NCI-H2227 treated with DMSO at 0.1 percent for 48 hours (cell line): ENCODE results near the gene MBL2.

Source experiments
- DNase-seq: peaks from one replicate; lab custom pipeline; 2025; lab: John Stamatoyannopoulos, UW

Gene MBL2

DNA sequence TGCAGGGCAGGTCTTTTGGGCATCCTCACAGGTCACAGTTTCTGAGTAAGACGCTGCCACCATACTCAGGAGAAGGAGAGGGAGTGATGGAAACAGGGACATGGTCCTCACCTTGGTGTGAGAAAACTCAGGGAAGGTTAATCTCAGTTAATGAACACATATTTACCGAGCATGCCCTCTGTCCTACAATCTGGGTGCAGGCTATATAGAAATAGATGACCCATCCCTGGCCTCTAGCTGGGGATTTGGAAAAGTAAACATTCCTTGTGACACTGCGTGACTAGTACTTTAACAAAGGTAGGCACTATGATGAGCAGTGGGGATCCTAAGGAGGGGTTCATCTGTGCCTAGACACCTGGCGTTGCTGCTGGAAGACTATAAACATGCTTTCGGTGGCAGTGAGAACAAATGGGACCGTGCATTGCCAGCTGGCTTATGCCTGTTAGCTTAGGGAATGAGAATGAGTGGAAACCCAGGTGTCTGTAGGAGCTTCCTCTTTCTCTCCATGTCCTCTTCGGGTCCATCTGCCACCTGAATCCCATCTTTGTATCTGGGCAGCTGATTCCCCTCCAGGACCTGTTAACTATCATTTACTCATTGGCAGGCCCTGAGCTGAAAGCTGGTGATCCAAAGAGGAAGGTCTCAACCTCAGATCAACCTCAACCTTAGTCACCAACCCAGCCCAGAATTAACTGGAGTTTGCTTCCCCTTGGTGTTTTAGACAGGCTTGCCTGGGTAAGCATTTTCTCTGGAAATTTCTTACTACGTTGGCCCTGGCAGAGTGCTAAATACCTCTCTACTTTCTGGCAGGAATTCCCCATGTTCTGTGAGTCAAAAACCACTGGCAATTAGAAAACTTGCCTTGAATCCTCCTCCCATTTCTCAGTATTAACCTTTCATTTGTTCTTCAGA, 794 bp downstream of the MBL2 start:
- DNase-seq = no peak

DNA sequence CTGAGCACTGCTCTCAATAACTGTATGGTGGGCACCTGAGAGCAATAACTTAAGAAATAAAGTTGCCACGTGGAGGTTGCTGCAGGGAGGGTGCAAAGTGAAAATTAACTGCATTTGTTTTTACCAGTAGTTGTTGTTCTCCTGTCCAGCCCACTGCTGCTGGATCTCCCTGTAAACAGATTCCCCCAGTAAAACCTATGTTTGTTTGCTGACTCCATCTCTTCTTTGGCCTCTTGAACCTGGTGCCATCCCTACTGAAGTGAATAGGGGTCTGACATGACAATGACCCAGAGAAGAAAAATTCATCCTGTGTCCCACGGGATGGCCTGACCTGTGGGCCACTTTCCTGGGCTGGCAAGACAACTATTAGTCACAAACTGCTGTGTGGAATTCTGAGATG, 1.7 kb downstream of the MBL2 start:
- DNase-seq = no peak

DNA sequence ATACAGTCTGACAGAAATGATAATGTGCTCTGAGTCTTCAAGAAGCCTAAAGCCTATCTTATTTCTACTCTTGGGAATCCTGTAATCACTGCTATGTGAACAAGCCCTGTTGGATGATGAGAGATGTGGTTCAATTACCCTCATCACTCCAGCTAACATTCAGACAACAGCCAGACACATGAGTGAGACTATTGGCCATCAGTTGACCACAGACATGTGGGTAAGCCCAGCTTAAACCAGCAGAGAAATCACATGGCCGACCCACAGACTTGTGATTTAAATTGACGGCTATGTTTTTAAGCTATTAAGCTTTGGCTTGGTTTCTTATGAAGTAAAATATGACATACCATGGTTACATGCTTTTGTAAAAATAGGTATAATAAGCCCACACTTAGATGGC, 2.6 kb downstream of the MBL2 start:
- DNase-seq = no peak

DNA sequence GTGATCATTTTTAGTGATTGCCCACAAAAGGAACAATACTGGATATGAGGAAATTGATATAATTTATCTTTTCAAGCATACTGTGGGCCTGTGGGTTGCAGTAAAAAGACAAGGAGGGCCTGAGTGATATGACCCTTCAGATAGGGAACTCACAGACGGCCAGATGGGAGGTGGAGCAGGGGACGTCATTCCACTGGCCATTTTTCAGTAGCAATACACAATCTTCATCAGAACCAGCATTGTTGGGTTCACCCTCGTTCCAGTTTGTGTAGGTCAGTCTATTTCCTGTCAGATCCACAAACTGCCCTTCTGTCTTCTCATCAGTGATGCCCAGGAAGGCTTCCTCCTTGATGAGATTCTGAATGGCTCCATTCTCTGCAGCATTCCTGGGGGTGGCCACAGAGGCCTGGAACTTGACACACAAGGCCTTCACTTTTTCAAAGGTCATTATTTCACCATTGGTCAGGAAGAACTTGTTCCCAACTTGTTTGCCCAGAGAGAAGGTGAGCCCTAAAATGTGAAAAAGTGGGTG, 4.5 kb downstream of the MBL2 start:
- DNase-seq = no peak

DNA sequence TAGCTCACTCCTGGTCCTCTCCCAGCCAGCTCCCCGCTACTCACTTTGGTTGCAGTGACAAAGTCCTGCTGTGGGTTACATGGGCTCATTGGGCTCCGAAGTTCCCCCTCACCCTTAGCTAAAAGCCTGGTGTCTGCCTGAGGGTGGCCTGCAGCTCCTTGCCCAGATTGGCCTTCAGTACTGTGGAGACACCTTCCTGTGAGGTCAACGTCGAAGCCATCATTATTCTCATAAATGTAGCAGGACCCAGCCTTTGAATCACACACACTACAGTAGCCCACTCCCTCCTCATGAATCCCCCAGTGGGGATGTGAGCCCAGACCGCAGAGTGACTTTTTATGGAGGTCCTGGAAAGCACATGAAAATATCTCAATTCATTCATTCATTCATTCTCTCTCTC, 10.5 kb downstream of the MBL2 start:
- DNase-seq = no peak

DNA sequence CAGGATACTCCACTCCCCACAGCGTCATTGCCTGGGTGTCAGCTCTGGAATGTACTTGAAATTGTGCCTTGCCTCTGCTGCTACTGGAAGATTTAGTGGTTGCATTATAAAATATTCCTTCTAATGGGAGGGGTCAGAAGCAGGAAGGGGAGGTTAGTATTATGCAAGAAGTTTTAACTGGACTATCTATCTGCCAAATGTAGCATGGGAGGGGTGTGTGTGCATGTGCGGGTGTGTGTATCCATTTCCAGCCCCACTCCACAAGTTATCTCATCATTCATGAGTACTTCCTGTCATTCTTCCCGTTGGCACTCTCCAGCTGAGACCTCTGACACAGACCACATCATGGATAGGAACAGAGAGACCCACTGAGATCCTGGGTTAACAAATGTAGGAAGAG, 13.4 kb downstream of the MBL2 start:
- no peak for DNase-seq

DNA sequence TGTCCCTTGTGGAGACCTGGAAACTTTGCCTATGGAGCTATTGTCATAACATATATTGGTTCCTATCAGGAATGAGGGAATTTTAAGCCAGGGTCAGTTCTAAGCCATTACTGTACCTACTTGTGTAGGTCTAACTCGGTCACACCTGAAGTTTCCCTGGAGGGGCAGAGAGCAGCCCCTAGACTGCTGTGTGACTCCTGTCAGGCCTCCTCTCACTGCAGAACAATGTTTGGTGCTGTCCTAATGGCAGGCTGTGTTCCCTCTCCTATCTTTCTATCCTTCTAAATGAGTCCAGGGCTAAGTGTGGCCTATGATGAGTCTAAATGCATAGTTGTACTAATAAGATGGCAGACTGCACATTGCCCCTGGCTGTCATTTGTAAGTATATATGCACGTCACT, 14.2 kb downstream of the MBL2 start:
- no peak for DNase-seq

DNA sequence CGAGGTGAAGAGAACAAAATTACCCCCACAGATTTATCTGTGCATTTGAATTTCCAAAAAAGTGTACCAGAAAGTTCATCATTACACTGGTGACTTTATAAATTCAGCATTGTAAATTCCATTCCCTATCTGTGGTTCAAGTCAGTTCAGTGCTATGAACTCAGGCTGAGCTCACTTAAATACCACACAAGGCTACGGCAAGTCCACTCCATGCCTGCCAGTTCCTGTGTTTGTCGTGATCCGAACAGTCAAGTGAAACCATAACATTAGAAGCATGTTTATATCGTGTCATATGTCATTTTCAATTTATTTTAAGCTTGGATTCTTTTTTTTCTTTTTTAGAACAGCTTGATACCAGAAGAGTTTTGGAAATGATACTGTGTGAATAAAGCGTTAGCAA, 14.8 kb downstream of the MBL2 start:
- no peak for DNase-seq

DNA sequence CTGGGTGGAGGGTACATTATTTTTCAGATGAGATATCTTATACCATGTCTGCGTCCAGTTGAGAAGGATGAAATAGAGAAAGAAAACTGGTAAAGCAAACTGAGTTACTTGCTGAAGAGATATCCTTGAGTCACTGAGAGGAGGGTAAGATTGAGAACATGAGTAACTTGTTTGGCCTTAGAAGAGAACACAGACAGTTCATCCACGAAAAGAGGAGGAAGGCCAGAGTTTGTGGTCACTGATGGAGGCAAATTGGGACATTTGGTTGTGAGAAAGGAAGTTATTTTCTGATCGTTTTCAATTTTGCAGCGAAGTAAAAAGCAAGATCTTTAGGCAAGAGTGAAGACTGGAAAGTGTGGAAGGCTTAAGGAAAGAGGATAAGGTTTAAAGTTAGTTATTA, 15.6 kb downstream of the MBL2 start:
- no peak for DNase-seq

DNA sequence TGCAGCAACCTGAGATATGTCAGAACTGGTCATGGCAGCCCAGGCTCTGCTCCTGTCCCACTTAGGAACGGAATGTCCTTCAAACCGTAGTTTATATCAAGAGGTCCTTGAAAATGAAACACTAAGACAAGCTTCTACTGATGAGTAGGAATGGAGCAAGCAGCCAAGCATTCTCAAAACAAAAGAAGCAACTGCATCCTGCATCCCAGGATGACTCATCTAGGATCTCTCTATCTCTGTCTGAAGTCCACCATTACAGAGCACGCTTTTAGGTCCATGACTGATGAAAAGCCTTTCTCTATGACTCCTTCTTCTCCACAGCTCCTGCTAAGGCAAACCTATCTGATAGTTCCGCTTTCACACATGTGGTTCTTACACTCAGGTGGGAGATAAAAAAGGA, 16.3 kb downstream of the MBL2 start:
- DNase-seq = no peak

DNA sequence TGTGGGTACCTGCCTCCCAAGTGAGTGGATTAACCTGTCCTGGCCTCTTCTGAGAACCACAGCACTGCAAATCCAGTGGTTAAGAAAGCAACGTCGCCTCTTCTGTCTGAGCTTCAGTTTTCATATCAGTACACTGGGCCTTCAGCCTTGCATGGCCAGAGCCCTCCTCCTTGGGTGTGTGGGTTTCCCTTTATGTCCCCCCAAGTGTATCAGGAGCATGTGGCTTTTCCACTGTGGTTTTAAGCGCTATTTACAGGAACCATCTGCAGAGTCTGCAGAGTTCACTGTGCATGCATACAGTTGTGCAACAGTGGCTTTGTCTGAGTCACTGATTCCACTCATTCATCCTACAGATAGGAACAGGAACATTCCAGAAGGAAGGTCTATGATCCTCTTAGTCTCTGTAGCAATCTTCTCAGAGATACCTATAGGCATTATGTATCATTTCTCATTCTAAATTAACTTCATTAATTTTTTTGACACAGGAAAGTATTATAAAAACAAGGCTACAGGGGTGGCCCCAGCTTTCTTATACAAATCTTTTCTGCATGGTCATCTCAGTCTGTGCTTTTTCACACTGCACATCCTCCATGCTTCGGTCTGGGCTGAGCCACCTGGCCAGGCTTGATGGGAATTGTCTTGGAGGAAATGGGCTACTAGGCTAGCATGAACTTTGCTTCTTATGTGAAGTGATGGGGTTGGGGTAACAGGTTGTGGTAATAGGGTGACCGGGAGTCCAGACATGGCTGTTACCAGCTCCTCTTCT, 17.1 kb downstream of the MBL2 start:
- DNase-seq = no peak

DNA sequence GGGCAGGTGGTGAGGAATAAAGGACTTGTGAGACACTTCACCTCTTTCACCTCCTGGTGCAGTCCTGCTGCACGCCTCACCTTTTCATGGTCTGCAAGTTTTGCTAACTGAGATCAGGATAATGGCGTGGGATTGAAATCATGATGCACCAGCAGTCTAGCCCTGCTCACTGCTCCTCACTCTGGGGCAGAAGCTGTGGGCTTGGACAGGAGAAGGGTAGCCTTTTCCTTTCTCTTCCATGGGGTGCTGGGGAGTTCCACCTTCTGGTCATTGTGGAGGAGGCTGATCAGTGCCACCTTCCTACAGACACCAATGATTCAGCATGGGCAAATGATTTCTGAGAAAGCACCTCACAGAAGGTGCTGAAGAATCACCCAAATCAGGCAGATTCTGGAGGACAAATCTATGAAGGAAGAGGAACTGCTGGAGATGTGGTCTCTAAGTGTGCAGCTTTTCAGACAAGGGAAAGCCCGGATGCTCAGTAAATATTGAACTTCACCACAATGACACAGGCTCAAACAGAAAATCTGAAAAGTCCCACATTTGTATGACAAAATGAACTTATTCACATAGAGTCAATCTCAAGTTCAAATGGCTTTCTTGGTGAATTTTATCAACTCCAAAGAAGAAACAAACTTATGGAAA, 19.7 kb downstream of the MBL2 start:
- DNase-seq = no peak

DNA sequence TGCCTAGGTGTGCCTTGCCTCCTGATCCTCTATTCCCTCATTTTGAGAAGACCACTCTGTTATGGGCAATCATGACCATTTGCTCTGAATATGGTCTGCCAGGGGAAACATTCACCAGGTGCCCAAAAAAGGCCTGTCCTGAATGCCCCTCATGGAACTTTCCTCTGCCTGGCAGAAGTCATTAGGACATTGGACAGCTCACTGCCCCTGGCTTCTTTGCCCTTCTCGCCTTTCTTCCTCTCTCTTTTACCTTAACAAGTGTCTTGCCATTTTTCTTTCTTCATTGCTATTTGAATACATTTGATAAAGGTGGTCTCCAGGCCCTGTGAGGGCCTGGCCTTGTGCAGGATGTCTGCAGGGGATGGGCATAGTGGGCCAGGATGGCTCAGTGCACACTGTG, 20.3 kb downstream of the MBL2 start:
- no peak for DNase-seq

DNA sequence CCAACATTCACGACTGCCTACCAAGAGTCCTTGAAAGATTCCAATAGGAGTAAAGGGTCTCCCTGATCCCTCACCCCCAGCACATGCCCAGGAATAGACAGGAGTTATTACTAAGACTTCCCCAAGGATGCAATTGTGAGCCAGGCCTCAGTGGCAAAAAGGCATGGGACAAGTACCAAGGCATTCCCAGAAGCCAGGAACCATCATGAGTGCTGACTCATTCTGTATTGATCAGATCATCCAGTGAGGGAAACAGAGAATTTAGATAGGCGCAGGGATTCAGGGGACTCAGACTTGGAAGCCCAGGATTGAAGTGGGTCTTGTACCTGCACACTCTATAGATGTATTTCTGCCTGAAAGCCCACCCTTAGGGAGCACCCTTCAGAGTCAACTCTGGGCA, 21.2 kb downstream of the MBL2 start:
- DNase-seq = no peak

DNA sequence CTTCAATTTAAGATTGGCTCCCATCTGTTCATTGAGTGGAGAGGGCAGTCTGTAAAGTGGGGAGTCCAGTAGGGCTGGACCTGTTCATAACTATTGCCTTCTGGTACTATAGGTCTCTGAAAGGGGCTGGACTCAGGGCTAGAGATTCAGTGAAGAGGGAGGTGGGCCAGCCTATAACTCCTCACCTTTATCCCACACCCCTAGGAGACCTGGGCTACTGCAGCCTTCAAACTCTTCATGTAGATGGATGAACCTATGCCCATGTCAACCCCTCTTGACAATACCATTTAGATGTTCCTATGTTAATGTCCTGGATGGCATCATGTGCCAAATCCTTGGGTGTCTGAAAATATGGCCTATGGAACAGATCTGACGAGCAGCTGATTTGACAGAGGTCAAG, 22.0 kb downstream of the MBL2 start:
- no peak for DNase-seq

DNA sequence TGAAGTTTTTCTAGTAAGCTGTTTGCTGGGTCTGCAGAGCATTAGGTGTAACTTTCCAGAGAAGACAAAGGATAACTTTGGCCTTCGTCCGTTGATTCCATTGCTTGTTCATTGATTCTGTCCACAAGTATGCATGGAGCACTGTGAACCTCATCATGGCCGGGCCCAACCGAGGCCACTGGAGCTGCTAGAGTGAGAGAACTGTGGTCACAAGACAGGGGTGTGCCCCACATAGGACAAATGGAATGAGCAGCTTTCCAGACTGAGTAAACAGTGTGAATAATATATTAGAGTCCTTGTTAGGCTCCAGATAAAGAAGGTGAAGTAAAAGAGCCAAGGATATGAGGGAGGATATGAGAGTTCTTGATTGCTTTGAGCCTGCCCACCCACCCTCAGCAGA, 24.9 kb downstream of the MBL2 start:
- no peak for DNase-seq

DNA sequence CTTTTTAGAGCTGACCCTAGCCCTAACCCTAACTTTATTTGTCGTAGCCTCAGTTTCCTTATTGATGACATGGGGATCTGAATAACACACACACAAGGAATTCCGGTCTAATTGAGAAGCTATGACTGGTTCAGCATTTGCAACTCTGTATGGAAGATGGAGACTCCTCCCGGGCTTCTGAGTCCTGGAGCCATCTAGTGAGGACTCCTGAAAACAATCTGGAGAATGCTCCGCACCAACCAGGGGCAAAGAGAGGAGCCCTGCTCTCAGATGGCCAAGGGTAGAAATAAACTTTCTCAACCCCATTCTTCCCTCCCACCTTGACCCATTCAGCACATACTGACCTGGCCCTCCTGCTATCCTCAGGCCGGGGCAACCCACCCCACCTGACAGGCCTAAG, 26.4 kb downstream of the MBL2 start:
- no peak for DNase-seq

DNA sequence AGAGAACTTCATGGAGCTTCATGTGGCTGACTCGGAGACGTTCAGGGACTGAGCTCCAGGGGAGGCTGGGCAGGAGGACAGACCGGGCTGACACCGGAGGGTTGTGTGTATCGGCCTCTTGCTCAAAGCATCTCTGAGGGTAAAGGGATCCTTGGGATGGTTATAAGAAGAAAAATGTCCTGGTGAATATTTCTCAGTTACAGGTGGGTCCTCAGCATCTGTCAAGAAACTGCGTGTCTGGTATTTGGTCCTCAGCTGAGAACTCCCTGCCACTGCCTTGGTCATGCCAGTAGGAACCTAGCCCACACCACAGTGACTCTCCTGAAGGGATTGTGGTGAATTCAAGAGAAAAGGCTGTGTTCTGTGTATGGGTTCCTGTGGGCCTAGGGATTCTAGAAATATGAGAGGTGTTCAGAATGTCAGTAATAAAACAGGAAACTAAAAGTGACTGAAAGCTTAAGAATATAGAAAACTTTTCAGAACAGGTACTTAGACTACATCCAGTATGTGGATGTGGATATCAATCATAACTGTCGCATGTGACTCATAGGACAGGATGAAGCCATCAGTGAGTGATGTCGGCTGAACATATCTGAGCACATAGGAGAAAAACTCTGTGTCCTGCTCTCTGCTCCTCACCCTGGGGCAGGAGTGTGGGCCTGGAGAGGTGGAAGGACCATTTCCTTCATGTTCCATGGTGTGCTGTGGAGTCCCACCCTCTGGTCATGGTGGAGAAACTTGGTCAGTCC, 28.4 kb downstream of the MBL2 start:
- no peak for DNase-seq

DNA sequence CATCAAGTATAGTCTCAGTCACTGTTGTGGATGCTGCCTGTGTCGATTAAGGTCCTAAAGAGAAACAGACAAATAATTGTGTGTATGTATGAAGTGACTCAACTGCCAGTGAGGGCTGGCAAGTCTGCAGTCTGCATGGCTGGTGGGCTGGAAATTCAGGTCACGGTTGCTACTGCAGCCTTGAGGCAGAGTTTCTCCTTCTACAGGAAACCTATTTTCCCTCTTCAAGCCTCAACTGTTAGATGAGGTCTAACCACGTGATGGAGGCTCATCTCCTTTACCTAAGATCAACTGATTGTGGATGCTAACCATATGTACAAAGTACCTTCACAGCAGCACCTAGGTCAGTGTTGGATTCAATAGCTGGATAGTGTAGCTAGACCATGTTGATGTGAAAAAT, 29.9 kb downstream of the MBL2 start:
- no peak for DNase-seq

DNA sequence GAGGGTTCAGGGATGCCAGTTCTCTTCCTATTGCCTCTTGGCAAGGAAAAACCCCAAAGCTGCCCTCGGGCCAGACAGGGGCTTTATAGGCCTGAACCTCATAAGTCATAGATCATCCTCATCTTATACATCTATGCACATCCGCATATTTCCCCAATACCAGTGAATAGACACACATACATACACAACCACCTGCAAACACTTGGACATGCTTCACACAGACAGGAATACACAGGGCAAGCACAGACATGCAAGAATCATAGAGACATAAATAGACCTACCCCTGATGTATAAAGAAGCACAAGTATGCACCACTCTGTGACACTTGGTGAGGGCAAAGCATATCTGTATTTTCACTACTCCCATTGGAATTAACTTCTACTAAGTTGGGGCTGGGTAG, 30.7 kb downstream of the MBL2 start:
- no peak for DNase-seq

DNA sequence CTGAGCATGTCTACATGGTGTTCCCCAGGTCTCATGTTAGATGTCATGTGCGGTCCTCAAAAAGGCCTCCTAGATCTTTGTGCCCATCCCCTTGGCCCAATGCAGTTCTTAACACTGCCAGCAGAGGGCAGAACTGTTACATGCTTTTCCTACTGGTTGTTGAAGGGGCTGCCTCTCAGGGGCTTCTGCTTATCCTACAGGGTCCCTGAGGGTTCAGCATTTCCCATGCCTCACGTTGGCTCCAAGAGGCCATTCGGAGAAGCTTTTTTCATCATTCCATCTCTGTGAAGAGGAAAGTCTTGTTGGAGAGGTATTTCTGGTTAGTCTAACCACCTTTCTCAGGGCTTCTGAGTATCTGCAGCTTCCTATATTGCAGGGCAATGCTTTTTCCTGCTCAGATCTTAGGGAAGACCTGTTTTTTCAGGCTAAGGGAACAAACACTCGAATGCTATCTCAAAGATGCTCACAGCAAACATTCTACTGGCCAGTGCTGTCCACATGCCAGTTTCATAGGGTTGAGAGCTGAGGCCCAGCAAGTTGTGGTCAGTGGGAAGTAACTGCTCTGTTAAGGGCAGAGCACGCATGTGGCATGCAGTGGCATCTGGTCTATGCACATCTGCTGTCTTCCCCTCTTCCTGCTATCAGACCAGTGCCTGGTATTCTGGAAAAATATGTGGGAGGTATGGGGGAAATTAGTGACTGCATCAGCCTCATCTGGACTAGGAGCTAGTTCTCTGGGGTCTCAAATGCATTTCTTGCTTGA, 31.5 kb downstream of the MBL2 start:
- no peak for DNase-seq
